Superior temporal gyrus (tissue), 1 donor: ENCODE data around the gene KRTAP10-5.
"Not testable (repeated sequence)": the region's sequence is repeated elsewhere in the genome, so short reads cannot be mapped to it uniquely, and the experiment has no call there.

Source experiments
- DNase-seq: peaks from one replicate; pipeline ENCODE4 v3.0.0-alpha.2; 2016; ENCODE audit errors: extremely low spot score

KRTAP10-5 gene

DNA sequence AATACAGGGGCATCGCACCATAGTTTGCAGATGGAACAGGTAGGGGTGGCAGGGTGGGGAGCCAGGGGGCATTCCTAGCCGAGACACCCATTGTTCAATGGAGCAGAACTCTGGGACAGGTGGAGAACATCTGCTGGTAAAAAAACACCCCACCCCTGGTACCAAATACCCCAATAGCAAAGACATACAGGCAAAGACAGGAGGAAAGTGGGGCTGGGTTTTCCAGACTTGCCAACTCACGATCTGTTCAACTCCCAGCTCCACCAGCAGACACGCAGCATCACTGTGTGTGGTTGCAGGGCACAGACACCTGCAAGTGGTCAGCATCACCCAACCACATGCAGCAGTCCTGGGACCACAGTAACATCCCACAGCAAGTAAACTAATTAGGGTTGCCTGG, 31.1 kb upstream of the KRTAP10-5 start:
- DNase-seq: no peak

DNA sequence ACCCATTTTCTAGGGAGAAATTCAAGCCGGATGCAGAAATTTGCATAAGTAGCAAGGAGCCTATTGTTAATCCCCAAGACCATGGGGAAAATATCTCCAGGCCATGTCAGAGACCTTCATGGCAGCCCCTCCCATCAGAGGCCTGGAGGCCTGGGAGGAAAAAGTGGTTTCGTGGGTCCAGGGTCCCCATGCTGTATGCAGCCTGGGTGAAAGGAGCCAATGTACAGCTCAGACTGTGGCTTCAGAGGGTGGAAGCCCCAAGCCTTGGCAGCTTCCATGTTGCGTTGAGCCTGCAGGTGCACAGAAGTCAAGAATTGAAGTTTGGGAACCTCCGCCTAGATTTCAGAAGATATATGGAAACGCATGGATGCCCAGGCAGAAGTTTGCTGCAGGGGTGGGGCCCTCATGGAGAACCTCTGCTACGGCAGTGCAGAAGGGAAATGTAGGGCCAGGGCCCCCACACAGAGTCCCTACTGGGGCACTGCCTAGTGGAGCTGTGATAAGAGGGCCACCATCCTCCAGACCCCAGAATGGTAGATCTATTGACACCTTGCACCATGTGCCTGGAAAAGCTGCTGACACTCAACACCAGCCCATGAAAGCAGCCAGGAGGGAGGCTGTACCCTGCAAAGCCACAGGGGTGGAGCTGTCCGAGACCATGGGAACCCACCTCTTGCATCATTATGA, 29.9 kb upstream of the KRTAP10-5 start:
- not testable (repeated sequence) for DNase-seq

DNA sequence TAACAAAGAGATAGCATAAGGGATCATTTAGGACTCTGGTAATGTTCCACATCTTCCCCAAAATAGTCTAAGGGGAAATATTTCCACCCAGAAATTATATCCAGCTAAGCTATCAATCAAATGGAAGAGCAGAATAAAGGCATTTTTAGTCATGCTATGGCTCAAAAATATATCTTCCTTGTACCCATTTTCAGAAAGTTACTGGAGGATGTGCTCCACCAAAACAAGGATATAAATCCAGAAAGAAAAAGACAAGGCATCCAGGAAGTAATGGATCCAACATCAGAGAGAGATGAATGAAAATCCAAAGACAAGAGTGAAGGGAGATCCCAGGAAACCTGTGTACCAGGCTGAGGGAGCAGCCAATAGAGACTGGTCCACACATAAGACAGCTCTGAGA, 28.8 kb upstream of the KRTAP10-5 start:
- DNase-seq: no peak

DNA sequence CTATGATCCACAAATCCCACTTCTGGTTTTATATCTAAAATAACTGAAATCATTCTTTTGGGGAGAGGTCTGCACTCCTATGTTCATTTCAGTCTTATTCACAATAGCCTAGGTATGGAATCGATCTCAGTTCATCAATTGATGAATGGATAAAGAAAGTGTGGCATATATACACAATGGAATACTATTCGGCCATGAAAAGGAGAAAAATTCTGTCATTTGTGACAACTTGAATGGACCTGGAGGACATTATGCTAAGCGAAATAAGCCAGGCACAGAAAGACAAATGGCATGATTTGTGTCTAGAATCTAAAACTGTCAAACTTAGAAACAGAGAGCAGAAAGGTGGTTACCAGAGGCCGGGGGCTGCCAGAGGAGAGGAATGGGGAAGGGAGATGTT, 26.1 kb upstream of the KRTAP10-5 start:
- no peak for DNase-seq

GRCh38 chr21:44603911-44604310, 23.5 kb upstream of the KRTAP10-5 start:
- no peak for DNase-seq

DNA sequence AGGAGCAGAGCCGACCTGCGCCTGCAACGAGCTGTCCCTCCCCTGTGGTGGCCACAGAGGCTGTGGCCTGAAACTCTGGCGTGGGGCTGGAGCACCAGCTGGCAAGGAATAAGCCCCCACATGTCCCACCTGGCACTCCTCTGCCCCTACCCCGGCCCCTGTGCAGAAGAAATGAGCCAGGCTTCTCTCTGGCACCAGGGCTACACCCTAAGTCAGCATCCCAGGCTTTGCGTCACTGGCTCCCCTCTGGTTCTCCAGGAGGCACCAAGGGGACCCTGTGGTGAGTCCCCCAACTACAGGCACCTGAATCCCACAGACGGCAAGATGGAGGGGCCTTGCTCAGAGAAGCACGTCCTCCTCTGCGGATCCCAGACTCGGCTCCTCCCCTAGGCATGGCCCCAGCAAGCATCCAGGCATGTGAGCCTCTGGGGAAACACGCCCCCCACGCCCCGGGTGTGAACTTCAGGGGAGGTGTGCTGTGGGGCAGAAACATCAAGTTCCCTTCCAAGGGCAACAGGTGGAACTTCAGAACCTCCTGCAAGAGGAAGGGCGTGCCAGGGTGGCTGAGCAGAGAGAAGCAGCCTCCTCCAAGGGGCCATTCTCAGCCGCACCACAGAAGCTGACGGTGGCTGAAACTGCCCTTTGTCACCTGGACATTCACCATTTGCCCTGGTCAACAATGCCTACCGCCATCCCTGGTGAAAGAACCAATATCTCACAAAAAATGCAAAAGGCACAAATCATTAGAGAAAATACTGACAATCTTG, 22.9 kb upstream of the KRTAP10-5 start:
- DNase-seq: no peak

GRCh38 chr21:44602463-44602850, 22.1 kb upstream of the KRTAP10-5 start:
- no peak for DNase-seq

- no peak for DNase-seq
These were observed 21.4 kb upstream of the KRTAP10-5 start for GRCh38 chr21:44601596-44602462.

DNA sequence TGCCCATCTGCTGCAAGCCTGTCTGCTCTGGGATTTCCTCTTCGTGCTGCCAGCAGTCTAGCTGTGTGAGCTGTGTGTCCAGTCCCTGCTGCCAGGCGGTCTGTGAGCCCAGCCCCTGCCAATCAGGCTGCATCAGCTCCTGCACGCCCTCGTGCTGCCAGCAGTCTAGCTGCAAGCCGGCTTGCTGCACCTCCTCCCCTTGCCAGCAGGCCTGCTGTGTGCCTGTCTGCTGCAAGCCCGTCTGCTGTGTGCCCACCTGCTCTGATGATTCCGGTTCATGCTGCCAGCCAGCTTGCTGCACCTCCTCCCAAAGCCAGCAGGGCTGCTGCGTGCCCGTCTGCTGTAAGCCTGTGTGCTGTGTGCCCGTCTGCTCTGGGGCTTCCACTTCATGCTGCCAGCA, 20.7 kb upstream of the KRTAP10-5 start:
- not testable (repeated sequence) for DNase-seq

DNA sequence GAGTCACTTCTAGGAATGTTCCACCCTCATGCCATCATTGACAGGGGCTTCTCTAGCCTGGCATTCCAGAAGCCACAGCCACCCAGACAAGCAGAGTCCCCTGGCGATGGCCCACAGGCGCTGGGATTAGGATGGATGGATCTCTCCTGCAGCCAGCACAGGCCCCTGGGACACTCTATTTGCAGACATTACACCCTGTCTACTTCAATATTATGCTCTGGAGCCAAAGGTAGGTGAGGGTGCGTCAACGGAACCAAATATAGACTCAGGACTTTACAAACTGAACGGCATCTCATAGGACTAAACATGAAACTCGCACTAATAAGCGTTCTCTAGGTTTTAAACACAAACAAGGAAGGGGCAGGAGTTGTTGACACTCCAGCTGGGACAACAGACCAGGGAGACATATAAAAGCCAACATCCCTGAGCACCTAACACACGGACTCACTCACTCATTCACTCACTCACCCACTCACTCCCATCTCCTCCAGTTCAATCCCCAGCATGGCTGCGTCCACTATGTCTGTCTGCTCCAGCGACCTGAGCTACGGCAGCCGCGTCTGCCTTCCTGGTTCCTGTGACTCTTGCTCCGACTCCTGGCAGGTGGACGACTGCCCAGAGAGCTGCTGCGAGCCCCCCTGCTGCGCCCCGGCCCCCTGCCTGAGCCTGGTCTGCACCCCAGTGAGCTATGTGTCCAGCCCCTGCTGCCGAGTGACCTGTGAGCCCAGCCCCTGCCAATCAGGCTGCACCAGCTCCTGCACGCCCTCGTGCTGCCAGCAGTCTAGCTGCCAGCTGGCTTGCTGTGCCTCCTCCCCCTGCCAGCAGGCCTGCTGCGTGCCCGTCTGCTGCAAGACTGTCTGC, 19.9 kb upstream of the KRTAP10-5 start, which contains the start of gene KRTAP10-7:
Gene KRTAP10-7 (plus strand): TSS at position 480 of the 861 bp plus-strand sequence. CDS start 25 bp downstream, at position 505.
- DNase-seq: not testable (repeated sequence)

GRCh38 chr21:44599264-44600029, 19.0 kb upstream of the KRTAP10-5 start:
- no peak for DNase-seq

DNA sequence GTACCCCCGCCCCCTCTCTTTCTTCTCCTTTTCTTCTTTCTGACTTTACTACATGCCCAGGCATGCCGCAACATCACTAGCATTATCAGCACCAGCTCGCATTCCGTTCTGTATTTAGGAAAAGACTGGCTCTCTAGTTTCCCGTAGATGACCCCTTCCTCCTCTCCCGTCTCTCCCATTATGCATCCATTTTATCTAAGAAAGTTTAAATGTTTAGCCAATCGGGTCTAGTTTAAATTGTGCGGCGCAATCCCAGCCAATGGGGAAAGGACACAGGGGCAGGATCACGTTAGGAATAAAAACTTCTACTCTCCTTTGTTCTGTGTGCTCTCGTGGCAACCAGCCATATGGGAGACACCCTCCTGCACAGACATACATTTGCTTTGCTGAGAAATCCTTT, 17.7 kb upstream of the KRTAP10-5 start:
- DNase-seq: no peak

- no peak for DNase-seq
These were observed 15.8 kb upstream of the KRTAP10-5 start for GRCh38 chr21:44596068-44596725.

GRCh38 chr21:44595524-44595923, 15.1 kb upstream of the KRTAP10-5 start:
- no peak for DNase-seq

DNA sequence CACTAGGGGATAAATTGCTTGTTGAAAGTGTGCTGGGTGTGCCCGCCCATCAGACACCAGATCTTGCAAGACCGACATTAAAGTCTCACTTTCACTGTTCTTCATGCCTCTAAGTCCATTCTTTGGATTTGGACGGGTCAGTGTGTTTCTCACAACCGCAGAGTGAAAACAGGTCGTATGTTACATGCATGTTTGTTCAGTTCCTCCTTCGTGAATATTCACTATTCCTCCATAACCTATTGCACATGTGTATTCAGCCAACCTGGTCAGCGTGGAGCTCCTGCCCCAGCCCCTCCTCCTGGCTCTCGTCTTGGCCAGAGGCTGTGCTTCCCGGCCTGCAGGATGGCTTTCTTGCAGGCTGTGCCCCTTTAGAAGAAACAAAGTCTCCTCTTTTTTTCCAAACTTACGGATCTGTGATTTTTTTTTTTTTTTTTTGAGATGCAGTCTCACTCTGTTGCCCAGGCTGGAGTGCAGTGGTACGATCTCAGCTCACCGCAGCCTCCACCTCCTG, 14.1 kb upstream of the KRTAP10-5 start:
- DNase-seq: no peak

DNA sequence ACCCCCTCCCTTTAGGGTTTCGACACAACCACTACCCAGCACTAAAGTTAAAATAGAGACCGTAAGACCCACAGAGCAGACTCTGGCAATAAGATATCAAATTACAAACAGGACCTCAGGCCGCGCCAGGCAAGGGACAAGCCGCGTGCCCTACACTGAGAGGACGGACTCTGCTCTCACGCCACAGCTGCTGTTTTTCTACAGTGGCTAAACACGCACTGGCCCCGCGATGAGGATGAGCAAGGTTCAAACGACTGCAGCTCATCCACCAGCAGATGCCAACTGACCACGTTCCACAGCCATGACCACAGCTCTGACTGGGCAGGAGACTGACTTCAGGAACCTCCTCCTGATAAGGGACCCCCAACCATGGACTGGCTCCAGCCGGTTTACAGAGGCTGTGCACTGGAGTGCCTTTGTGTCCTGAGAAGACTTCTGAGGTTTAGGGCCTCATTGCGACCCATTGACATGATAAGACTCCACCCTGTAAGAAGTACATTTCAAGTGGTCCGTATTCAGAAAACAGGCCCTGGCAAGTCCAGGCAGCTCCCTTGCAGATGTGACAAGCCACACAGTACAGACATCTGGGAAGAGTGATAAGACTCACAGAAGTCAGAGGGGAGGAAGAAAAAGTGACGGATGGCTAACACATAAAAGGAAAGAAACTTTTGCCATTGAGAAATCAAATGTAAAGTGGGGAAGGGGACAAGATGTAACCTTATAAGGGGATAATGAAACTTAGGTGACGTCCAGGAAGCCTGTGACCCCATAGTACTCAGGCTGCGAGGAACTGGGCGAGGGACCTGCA, 13.4 kb upstream of the KRTAP10-5 start:
- DNase-seq: no peak

- DNase-seq: no peak
These were observed 12.3 kb upstream of the KRTAP10-5 start, which contains the start of gene KRTAP10-6 for GRCh38 chr21:44592446-44593311. Gene KRTAP10-6 (minus strand): TSS chr21:44592505. CDS start chr21:44592484, 21 bp downstream.

GRCh38 chr21:44591801-44592130, 11.4 kb upstream of the KRTAP10-5 start:
- not testable (repeated sequence) for DNase-seq
